Camera-type eye (tissue), 1 donor: ENCODE measurements around the gene TRMT44. TPM values are rescaled to one million over a fixed set of nuclear protein-coding genes. Genes with fewer than 3 reads are reported as not detected.

Source experiments
- total RNA-seq: library from RNA; depleted of rRNA; stranded (reverse); fragments of >200 nt; gene quantifications from one replicate; pipeline ENCODE4 v1.2.3, GENCODE V29; 2014

Gene TRMT44, protein sequence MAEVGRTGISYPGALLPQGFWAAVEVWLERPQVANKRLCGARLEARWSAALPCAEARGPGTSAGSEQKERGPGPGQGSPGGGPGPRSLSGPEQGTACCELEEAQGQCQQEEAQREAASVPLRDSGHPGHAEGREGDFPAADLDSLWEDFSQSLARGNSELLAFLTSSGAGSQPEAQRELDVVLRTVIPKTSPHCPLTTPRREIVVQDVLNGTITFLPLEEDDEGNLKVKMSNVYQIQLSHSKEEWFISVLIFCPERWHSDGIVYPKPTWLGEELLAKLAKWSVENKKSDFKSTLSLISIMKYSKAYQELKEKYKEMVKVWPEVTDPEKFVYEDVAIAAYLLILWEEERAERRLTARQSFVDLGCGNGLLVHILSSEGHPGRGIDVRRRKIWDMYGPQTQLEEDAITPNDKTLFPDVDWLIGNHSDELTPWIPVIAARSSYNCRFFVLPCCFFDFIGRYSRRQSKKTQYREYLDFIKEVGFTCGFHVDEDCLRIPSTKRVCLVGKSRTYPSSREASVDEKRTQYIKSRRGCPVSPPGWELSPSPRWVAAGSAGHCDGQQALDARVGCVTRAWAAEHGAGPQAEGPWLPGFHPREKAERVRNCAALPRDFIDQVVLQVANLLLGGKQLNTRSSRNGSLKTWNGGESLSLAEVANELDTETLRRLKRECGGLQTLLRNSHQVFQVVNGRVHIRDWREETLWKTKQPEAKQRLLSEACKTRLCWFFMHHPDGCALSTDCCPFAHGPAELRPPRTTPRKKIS
- total RNA-seq, result 52.3 TPM

DNA sequence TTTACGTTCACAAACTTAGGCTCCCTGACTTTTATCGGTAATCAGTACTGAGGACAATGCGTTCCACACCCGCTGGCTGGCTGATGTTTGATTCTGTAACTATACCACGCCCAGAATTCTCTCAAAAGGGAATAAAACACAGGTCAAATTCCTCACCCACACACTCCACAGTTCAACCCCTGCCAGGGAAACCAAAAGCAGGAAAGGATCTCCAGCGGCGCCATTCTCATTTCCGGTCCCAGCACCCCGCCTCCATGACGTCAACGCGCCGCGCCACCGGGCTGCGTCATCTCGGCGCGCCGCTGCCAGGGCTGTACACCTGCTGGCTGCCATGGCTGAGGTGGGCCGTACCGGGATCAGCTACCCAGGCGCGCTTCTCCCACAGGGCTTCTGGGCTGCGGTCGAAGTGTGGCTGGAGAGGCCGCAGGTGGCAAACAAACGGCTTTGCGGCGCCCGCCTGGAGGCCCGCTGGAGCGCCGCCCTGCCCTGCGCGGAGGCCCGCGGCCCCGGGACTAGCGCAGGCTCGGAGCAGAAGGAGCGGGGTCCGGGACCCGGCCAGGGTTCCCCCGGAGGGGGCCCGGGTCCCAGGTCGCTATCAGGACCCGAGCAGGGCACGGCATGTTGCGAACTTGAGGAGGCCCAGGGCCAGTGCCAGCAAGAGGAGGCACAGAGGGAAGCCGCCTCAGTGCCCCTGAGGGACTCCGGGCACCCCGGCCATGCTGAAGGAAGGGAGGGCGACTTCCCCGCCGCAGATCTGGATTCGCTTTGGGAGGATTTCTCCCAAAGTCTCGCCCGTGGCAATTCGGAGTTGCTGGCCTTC is at the start of gene TRMT44, which contains the start of gene ACOX3:
Gene TRMT44 (plus strand): TSS at position 286 of the 820 bp plus-strand sequence. CDS start 46 bp downstream, at position 332.
Gene ACOX3 (minus strand): TSS at position 232 of the 820 bp plus-strand sequence. CDS start 24,202 bp downstream, outside the sequence.

Other genes with a start within 250 kb of the TRMT44 start
- gene SH3TC1, start 241.5 kb upstream of the TRMT44 start, total RNA-seq, result 13.4 TPM
- gene HTRA3, start 171.0 kb upstream of the TRMT44 start, total RNA-seq, result 44.8 TPM
- gene ACOX3, start 54 bp upstream of the TRMT44 start, total RNA-seq, result 56.1 TPM
- gene GPR78, start 139.6 kb downstream of the TRMT44 start, total RNA-seq, result 2.1 TPM
- 59.4 TPM for gene CPZ, start 152.0 kb downstream of the TRMT44 start, total RNA-seq